Measurements from ENCODE around the gene SRXN1. TPM values are rescaled to one million over a fixed set of nuclear protein-coding genes. Genes with fewer than 3 reads are reported as not detected.
A peak's percentile ranks its signal among the peaks of the same experiment; 100 is the strongest.
"Not testable (repeated sequence)": the region's sequence is repeated elsewhere in the genome, so short reads cannot be mapped to it uniquely, and the experiment has no call there.

The SRXN1 gene
- total and polyA plus RNA-seq, 9 of the 15 experiments (the other 6 are each of a cell fraction or from before 2014, with no cell fraction given) = 6.8 to 36.4 (median 21.6) TPM

- ATAC-seq; H3K9ac ChIP-seq (ENCODE audit: insufficient read depth in 1 of 2, low read depth in 2 of 2, low read length in 2 of 2); H3K27ac ChIP-seq (ENCODE audit: extremely low read depth, low read depth, low read length); H3K9me3 ChIP-seq (replicated peaks; ENCODE audit: control insufficient read depth, insufficient read depth, low read depth, low read length); H3K9me1 ChIP-seq (ENCODE audit: control insufficient read depth, insufficient read depth, low read length); DNase-seq (ENCODE audit: extremely low read depth in 1 of 4, low spot score in 3 of 4); in situ Hi-C loops (cut with MboI); H3K36me3 ChIP-seq (ENCODE audit: control insufficient read depth, insufficient read depth, low read length); H4K20me1 ChIP-seq (replicated peaks; ENCODE audit: control insufficient read depth, insufficient read depth, low read length); BruUV-seq (replicated peaks); H3K4me3 ChIP-seq; FAIRE-seq; H2AFZ ChIP-seq (ENCODE audit: low read depth, low read length); H3K27me3 ChIP-seq (ENCODE audit: control insufficient read depth in 2 of 2, insufficient read depth in 2 of 2, low read length in 2 of 2); H3K79me2 ChIP-seq (ENCODE audit: control insufficient read depth, insufficient read depth, low read length); H3K4me2 ChIP-seq (ENCODE audit: insufficient read depth, low read length); CTCF ChIA-PET (ENCODE audit: low intra/inter-chr PET ratio); TF ChIP-seq ZNF740 (CRISPR knock-in tag; IDR thresholded peaks at IDR 0.05): not testable (repeated sequence)
- WGBS (ENCODE audit: insufficient coverage, low coverage, missing lambda C conversion rate) = no CpG with 5 or more reads among the region's 13 CpGs
- POLR2A ChIA-PET = interaction anchor here (0.5 to 1.0 kb wide), 3 partner anchors 14 to 312 kb away, joined by 3 to 4 read pairs (median 4); no protein-coding TSS in a partner anchor
- TF ChIP-seq VEZF1 (CRISPR knock-in tag; IDR thresholded peaks at IDR 0.05) (peak; percentile 73), ZNF740 (tag; IDR thresholded peaks at IDR 0.05) (peak in 1 of 2 experiments; percentile 96; a peak in 2 of 4 replicates)
- H3K4me1 ChIP-seq (replicated peaks in 1 of 2; ENCODE audit: control insufficient read depth in 2 of 2, insufficient read depth in 2 of 2, low read length in 2 of 2) = peaks cover 18 to 19% of the 10 kb centered on the region in 2 experiments; a peak in 4 of 5 replicates
- intact Hi-C loops (cut with micrococcal nuclease) = loop anchor here (10.0 kb wide), 1 partner anchor 287 kb away; no protein-coding TSS in a partner anchor
These were observed 11.0 kb downstream of the SRXN1 start for GRCh38 chr20:642013-642397.

All from K562 (cell line).